C4-2B (cell line): ENCODE results near the gene ANKRD44.

Experiments used
- ZFX ChIP-seq: fragments of 450-650 bp; IDR thresholded peaks from 2 replicates; pipeline ENCODE4 v1.6.1; 2017
- TF ChIP-seq, protein P1 (sequence below): fragments of 450-650 bp; conservative IDR thresholded peaks from 2 replicates; pipeline ENCODE4 v1.5.1; 2017; ENCODE audit warnings: mild to moderate bottlenecking

DNA sequence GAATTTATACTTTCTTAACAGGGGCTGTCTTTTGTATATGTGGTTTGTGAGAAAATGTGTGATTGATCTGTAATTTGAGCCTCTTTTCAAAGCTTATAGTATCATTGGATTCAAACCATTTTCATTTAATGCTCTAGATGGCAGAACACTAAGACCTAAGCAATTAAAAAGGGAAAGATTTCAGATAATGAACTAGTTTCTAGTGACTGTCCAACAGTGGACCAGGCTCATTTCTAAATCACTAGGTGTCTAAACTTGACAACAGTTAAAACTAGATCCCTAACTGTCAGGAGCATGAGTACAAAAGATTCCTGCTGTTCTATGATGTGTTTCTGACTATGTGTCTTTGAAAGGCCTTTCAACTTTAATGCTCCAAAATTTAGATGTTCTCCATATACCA is 54.6 kb downstream of the ANKRD44 start:
- TF ChIP-seq, protein P1, sequence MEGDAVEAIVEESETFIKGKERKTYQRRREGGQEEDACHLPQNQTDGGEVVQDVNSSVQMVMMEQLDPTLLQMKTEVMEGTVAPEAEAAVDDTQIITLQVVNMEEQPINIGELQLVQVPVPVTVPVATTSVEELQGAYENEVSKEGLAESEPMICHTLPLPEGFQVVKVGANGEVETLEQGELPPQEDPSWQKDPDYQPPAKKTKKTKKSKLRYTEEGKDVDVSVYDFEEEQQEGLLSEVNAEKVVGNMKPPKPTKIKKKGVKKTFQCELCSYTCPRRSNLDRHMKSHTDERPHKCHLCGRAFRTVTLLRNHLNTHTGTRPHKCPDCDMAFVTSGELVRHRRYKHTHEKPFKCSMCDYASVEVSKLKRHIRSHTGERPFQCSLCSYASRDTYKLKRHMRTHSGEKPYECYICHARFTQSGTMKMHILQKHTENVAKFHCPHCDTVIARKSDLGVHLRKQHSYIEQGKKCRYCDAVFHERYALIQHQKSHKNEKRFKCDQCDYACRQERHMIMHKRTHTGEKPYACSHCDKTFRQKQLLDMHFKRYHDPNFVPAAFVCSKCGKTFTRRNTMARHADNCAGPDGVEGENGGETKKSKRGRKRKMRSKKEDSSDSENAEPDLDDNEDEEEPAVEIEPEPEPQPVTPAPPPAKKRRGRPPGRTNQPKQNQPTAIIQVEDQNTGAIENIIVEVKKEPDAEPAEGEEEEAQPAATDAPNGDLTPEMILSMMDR = no peak
- no peak for TF ChIP-seq ZFX
